Motor neuron (in vitro differentiated cells): ENCODE measurements around the gene OR1B1. TPM values are rescaled to one million over a fixed set of nuclear protein-coding genes. Genes with fewer than 3 reads are reported as not detected.

ENCODE experiments used
- ATAC-seq, 8 experiments: fragments of 200-7000 bp; cut with Tn5 transposase; replicated peaks in 6 of 8; 2 replicates each; pipeline ENCODE4 v1.8.0; 2021; ENCODE audit warnings: mild to moderate bottlenecking in 8 of 8, moderate library complexity in 8 of 8
- H3K27ac ChIP-seq, 2 donors: fragments of 250-450 bp; sonication (Bioruptor Pico); 2 replicates each; pipeline ENCODE4 v1.9.0; 2021; ENCODE audit warnings: antibody characterized with exemption in 2 of 2, mild to moderate bottlenecking in 2 of 2, moderate library complexity in 1 of 2
- H3K4me1 ChIP-seq, 2 donors: fragments of 250-450 bp; sonication (Bioruptor Pico); replicated peaks in 1 of 2; 2 replicates each; pipeline ENCODE4 v1.6.1; 2021; ENCODE audit warnings: antibody characterized with exemption in 2 of 2, mild to moderate bottlenecking in 2 of 2, moderate library complexity in 1 of 2
- H3K4me3 ChIP-seq, 5 donors: fragments of 250-450 bp; sonication (Bioruptor Pico); 2 replicates each; pipeline ENCODE4 v1.9.0; 2021; ENCODE audit warnings: antibody characterized with exemption in 5 of 5, mild to moderate bottlenecking in 5 of 5, moderate library complexity in 4 of 5
- WGBS, 10 experiments: fragments of 450-650 bp; shearing (Covaris generic); methylation state at CpG; one replicate each; pipeline ENCODE4 v1.0.0; 2022; 5-methylcytosine and 5-hydroxymethylcytosine counted together
- in situ Hi-C, 9 experiments: fragments of 400-800 bp; cut with MboI; loops; one replicate each; pipeline ENCODE4 v1.15.0; 2021; ENCODE audit warnings: low sequenced_read_pairs in 9 of 9, low pct_unique_long_range_greater_than_20kb in 2 of 9; ENCODE audit not compliant: unreplicated experiment in 9 of 9
- total RNA-seq, 8 experiments: library from RNA; unstranded; fragments of 300-600 nt; gene quantifications; 2 replicates each; pipeline versions ENCODE4 v1.2.3 to v1.2.4, GENCODE V29; 2022

The OR1B1 gene
- total RNA-seq, 8 experiments from 2014 or later, result 0.25 to 0.45 (median 0.38) TPM; not detected in 5

DNA sequence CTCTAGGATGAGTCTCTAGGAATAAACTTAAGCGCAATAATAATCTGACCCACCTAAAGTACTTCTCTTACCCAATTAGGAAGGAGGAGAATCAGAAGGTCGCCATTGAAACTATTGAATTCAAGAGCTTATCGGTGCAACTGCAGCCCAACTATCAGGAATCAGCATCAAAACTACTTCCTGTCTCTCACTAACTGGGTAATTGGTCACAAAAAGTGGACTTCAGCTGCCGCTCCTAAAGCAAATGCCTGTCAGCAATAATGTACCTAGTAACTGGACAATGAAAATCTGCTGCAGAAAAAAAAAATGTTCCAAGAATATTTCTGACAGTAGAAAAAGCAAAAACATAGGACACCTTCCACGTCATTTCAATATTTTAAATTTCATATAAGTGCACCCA lies 77.6 kb downstream of the OR1B1 start:
- no peak for ATAC-seq
- no peaks in the 10 kb centered on the region for H3K4me1 ChIP-seq
- in situ Hi-C loops, result no loop called here
- 31 to 100% (median 75%) methylated on average over 1 to 5 of the region's 5 CpGs for WGBS, 10 experiments
- no peak overlapping the region for H3K4me3 ChIP-seq
- no peak overlapping the region for H3K27ac ChIP-seq

Other genes with a start within 250 kb of the OR1B1 start
- under 1 TPM in 2 of 8 experiments, not detected in 6; 0.33 to 0.80 TPM for gene OR1J1, start 179.7 kb downstream of the OR1B1 start, total RNA-seq
- gene OR1J2, start 146.8 kb downstream of the OR1B1 start, total RNA-seq, result not detected
- gene OR1J4, start 138.5 kb downstream of the OR1B1 start, total RNA-seq, result 1 to 10 TPM in 1 of 8 experiments, under 1 TPM in 1, not detected in 6; 0.21 to 1.3 TPM
- gene OR1N1, start 130.3 kb downstream of the OR1B1 start, total RNA-seq, result under 1 TPM in 3 of 8 experiments, not detected in 5; 0.23 to 0.49 (median 0.43) TPM
- under 1 TPM in 2 of 8 experiments, not detected in 6; 0.45 to 0.62 TPM for gene OR1N2, start 104.5 kb downstream of the OR1B1 start, total RNA-seq
- under 1 TPM in 4 of 8 experiments, not detected in 4; 0.13 to 0.66 (median 0.26) TPM for gene OR1L8, start 74.2 kb downstream of the OR1B1 start, total RNA-seq
- under 1 TPM in 1 of 8 experiments, not detected in 7; 0.97 TPM for gene OR1Q1, start 42.9 kb downstream of the OR1B1 start, total RNA-seq
- under 1 TPM in 1 of 8 experiments, not detected in 7; 0.18 TPM for gene OR1L1, start 4.1 kb upstream of the OR1B1 start, total RNA-seq
- under 1 TPM in 3 of 8 experiments, not detected in 5; 0.17 to 0.66 (median 0.52) TPM for gene OR1L3, start 17.5 kb upstream of the OR1B1 start, total RNA-seq
- gene OR1L4, start 66.4 kb upstream of the OR1B1 start, total RNA-seq, result under 1 TPM in 6 of 8 experiments, not detected in 2; 0.21 to 0.97 (median 0.54) TPM
- under 1 TPM in 3 of 8 experiments, not detected in 5; 0.21 to 0.33 (median 0.23) TPM for gene OR1L6, start 84.7 kb upstream of the OR1B1 start, total RNA-seq
- gene OR5C1, start 131.3 kb upstream of the OR1B1 start, total RNA-seq, result under 1 TPM in 2 of 8 experiments, not detected in 6; 0.25 to 0.52 TPM
- 1 to 10 TPM in 2 of 8 experiments, under 1 TPM in 3, not detected in 3; 0.27 to 1.5 (median 0.54) TPM for gene OR1K1, start 142.5 kb upstream of the OR1B1 start, total RNA-seq
- gene PDCL, start 171.0 kb upstream of the OR1B1 start, total RNA-seq, result 10 to 100 TPM; 19.8 to 26.0 (median 21.3) TPM
- 10 to 100 TPM; 31.6 to 65.3 (median 44.8) TPM for gene RC3H2, start 247.7 kb upstream of the OR1B1 start, total RNA-seq